ENCODE results near the gene KCNN4.

DNA sequence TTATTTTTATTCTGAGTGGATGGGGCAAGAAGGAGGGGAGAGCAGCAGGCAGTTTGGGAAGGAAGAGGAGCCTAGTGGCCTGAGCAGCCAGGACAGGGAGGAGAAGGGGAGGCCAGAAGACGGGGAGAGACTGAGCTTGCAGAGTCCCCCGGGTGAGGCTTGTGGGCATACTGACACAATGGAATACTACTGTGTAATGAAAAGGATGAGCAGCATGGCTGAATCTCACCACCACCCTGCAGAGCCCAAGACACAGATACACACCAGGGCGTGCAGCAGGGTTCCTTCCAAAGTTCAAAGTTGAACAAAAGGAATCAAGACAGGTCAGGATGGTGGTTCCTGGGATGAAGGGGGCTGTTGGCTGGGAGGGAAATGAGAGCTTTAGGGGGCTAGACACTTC, 18.0 kb downstream of the KCNN4 start:
- TF ChIP-seq, protein P1, sequence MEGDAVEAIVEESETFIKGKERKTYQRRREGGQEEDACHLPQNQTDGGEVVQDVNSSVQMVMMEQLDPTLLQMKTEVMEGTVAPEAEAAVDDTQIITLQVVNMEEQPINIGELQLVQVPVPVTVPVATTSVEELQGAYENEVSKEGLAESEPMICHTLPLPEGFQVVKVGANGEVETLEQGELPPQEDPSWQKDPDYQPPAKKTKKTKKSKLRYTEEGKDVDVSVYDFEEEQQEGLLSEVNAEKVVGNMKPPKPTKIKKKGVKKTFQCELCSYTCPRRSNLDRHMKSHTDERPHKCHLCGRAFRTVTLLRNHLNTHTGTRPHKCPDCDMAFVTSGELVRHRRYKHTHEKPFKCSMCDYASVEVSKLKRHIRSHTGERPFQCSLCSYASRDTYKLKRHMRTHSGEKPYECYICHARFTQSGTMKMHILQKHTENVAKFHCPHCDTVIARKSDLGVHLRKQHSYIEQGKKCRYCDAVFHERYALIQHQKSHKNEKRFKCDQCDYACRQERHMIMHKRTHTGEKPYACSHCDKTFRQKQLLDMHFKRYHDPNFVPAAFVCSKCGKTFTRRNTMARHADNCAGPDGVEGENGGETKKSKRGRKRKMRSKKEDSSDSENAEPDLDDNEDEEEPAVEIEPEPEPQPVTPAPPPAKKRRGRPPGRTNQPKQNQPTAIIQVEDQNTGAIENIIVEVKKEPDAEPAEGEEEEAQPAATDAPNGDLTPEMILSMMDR (IDR thresholded peaks at IDR 0.05) = no peak
- TF ChIP-seq POLR2A (IDR thresholded peaks at IDR 0.05) = no peak
